Epithelial cell of proximal tubule (primary cell): ENCODE results near the gene RAET1E. TPM values are rescaled to one million over a fixed set of nuclear protein-coding genes. Genes with fewer than 3 reads are reported as not detected.
A peak's percentile ranks its signal among the peaks of the same experiment; 100 is the strongest.
"Not testable (repeated sequence)": the region's sequence is repeated elsewhere in the genome, so short reads cannot be mapped to it uniquely, and the experiment has no call there.

ENCODE experiments used
- DNase-seq: peaks from one replicate; pipeline ENCODE4 v3.0.0-alpha.2; 2011; ENCODE audit warnings: low read depth
- H3K4me3 ChIP-seq: 2 replicates; pipeline ENCODE4 v1.5.1; 2011; ENCODE audit warnings: low read depth, mild to moderate bottlenecking, low read length
- total RNA-seq: library from RNA; depleted of rRNA; stranded (reverse); fragments of >200 nt; gene quantifications from 2 replicates; pipeline ENCODE4 v1.2.3, GENCODE V29; 2015
- TF ChIP-seq, protein P1 (sequence below): conservative IDR thresholded peaks from 2 replicates; pipeline ENCODE4 v1.5.1; 2012; ENCODE audit warnings: low read depth, mild to moderate bottlenecking, low read length

RAET1E gene, protein sequence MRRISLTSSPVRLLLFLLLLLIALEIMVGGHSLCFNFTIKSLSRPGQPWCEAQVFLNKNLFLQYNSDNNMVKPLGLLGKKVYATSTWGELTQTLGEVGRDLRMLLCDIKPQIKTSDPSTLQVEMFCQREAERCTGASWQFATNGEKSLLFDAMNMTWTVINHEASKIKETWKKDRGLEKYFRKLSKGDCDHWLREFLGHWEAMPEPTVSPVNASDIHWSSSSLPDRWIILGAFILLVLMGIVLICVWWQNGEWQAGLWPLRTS
- not detected in 2 replicates for total RNA-seq

DNA sequence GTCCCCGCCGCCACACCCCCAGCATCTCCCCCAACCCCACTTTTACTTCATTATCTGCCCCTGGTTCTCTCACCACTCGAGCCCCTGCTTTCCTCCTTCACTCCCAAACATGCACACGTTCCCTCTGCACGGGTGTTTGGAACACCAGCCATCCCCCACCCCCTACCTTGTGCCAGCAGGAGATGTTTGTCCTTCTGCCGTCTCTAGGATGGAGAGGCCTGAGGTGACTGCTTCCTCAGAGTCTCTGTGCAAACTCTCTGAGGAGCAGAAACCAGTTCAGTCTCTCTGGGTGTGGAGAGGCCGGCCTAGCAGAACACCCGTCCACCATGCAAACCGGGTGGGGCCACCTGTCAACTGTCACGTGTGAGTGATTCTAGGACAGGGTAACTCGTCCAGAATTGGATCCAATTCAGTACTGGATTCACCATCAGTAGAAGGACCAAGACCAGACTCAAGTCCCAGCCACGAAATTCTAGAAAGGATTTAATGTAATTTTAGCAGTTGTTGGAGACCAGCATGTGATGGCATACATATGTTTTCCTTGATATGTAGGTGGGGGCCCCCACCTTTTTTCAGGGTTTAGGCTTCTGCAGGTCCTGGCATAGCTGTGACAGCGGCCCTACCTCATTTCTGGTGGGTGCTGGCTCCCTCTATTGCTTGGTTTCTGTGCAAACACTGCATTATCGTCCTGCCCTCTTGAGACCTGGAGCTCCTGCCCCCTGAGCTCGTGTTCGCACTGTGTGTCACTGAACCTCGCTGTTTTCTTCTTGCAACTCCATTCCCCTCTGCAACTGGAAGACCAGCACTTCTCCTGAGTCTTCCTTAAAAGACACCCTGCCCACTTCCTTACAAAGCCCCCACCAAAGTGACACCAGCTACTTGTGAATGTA lies at the start of gene RAET1E:
Gene RAET1E (minus strand): TSS at position 259 of the 890 bp plus-strand sequence. CDS start 7,212 bp downstream, outside the sequence.
- TF ChIP-seq, protein P1, sequence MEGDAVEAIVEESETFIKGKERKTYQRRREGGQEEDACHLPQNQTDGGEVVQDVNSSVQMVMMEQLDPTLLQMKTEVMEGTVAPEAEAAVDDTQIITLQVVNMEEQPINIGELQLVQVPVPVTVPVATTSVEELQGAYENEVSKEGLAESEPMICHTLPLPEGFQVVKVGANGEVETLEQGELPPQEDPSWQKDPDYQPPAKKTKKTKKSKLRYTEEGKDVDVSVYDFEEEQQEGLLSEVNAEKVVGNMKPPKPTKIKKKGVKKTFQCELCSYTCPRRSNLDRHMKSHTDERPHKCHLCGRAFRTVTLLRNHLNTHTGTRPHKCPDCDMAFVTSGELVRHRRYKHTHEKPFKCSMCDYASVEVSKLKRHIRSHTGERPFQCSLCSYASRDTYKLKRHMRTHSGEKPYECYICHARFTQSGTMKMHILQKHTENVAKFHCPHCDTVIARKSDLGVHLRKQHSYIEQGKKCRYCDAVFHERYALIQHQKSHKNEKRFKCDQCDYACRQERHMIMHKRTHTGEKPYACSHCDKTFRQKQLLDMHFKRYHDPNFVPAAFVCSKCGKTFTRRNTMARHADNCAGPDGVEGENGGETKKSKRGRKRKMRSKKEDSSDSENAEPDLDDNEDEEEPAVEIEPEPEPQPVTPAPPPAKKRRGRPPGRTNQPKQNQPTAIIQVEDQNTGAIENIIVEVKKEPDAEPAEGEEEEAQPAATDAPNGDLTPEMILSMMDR = no peak
- H3K4me3 ChIP-seq = no peak within 1 kb of the TSS
- no peak for DNase-seq

DNA sequence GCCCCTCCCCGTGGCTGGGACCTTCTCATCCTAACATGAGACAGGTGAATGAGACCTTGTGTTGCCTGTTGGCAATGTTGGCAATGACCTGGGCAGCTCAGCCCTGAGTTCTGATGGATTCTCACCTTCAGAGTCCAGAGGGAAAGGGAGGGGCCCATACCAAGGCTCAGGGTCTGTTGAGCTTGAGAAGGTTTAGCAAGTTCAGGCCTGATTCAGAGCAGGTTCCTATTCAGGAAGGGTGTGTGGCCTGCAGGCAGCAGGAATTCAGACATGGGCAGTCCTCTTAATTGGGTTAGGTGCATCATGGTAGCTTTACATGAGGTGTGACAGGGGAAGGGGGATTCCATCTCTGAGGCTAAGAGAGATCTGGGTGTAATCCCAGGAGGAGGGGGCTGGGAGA lies 49.6 kb upstream of the RAET1E start:
- H3K4me3 ChIP-seq = not testable (repeated sequence)

DNA sequence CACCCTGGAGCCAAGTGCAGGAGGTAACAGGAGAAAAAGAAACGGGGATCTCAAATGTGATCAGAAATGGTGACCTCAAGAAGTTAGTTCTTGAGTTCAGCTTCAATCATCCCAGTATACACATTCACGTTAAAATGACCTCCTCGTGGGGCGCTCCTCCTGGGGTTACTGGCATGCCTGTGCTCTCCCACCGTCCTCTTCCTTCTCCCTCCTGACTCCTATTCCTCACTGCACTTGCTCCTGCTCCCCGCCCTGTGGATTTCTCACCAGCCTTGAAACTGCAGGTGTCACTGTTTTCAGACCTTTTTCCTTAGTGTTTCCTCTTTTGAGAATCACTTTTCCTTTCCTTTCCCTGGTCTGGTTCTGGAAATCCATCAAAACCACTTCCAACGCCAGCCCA lies 48.7 kb upstream of the RAET1E start:
- not testable (repeated sequence) for H3K4me3 ChIP-seq, DNase-seq

More for the DNA sequence above, 49.6 kb upstream of the RAET1E start:
- not testable (repeated sequence) for DNase-seq

DNA sequence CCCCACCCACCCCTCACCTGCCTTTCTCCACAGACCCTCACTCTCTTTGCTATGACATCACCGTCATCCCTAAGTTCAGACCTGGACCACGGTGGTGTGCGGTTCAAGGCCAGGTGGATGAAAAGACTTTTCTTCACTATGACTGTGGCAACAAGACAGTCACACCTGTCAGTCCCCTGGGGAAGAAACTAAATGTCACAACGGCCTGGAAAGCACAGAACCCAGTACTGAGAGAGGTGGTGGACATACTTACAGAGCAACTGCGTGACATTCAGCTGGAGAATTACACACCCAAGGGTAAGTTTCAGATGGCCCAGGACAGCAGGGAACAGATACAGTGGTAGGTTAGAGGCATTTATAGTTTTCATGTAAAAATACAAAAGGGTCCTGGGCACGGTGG lies 47.4 kb upstream of the RAET1E start:
- DNase-seq, H3K4me3 ChIP-seq: not testable (repeated sequence)

DNA sequence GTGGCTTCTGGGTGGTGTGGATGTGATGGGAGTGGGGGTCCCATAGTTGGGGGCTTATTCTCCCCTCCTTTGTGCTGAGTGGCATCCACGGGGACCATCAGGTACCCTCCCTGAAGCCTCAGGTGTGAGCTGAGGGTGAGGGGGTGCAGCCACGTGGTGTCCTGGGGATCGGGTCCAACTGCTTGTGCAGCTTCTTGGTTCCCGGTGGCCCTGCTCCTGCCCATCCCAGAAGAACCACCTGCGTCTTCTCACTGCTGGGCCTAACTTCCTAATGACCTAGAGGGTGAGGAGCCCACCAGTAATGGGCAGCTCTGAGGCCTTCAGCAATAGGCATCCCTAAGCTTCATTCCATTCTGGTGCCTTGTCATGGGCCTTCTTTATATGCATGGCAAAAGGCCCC lies 45.4 kb upstream of the RAET1E start:
- DNase-seq = not testable (repeated sequence)

DNA sequence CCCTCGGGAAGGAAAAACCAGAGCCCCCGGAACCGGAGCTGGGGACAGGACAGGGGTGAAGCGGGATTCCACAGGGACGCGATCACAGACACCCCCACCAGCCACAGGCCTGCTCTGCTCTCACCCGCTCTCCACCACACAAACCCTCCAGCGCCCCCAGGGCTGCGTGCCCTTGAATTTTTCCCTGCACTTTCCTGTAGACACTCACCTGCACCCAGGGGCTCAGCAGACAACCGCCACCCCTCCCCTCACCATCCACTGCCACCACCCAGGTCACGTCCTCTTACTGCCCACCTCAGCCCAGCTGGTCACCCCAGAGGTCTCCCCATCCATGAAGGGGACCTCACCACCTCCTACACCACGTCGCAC lies 44.5 kb upstream of the RAET1E start:
- H3K4me3 ChIP-seq = peak overlapping the region; percentile 70
- DNase-seq = no peak
- TF ChIP-seq, protein P1 = no peak

More for the DNA sequence above, 45.4 kb upstream of the RAET1E start:
- not testable (repeated sequence) for H3K4me3 ChIP-seq

DNA sequence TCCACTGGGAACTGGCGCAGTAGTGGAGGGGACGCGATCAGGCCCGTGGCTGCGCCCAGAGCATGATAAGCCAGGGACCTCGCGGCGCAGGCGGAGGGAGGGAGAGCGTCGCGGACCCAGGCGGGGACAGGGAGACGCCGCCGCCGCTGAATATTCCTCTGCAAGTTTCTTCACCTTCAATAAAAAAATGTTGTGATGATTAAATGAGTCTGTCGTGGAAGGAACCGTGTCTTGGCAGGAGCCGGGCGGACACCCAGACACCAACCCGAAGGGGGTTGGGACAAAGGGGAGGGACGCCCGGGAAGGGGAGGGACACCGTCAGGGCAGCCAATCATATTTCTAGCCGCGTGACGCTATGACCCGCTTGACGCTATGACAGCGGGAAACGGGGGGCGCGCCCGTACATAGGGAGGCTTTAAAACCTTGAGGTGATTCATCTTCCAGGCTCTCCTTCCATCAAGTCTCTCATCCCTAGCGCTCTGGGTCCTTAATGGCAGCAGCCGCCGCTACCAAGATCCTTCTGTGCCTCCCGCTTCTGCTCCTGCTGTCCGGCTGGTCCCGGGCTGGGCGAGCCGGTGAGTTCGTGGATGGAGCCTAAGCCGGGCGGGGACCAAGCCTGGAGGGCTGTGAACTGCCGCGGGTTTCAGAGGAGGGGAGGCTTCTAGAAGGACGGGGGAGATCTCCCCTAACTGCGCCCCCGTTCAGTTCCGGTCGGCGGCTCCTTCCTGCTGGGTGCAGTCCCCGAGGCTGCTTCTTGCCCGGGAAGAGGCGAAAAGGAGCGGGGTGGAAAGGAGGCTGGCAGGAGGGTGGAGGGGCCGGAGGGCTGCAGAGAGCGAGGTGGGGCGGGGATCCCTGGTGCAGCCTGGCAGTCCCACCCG lies 43.9 kb upstream of the RAET1E start, which contains the start of gene ULBP2:
Gene ULBP2 (plus strand): TSS at position 432 of the 878 bp plus-strand sequence. CDS start 59 bp downstream, at position 491.
- H3K4me3 ChIP-seq = peak within 1 kb of the TSS; percentile 70
- DNase-seq = peak; percentile 41
- TF ChIP-seq, protein P1 = no peak

DNA sequence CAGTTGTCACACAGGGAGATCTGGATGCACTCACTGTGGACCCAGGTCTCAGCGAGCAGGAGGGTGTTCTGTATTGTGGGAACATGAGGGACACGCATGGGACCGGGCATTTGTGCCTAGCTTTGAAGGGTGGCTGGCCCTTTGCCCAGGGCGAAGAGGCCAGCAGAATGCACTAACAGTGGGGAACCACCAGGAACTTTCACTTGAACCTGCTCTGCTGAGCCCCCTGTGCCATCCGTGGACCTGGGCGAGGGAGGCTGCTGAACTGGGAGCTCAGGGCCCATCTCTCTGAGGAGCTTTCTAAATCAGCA lies 42.7 kb upstream of the RAET1E start:
- DNase-seq = no peak
- TF ChIP-seq, protein P1 = no peak
- no peak overlapping the region for H3K4me3 ChIP-seq
